Effector memory CD8-positive, alpha-beta T cell (primary cell): Measurements from ENCODE around the gene TRAPPC10.
A peak's percentile ranks its signal among the peaks of the same experiment; 100 is the strongest.
"Not testable (repeated sequence)": the region's sequence is repeated elsewhere in the genome, so short reads cannot be mapped to it uniquely, and the experiment has no call there.

Experiments
- ATAC-seq: fragments of 150-1000 bp; cut with Tn5 transposase; replicated peaks from 2 replicates; pipeline ENCODE4 v1.10.0; 2021; ENCODE audit warnings: mild to moderate bottlenecking, moderate library complexity
- DNase-seq, 3 experiments: peaks; one replicate each; pipeline ENCODE4 v3.0.0; 2021
- H3K27ac Mint-ChIP-seq, 2 donors: one replicate each; pipeline ENCODE4 v1.8.0; 2022; ENCODE audit warnings: mild to moderate bottlenecking in 2 of 2, mixed read lengths in 2 of 2, moderate library complexity in 2 of 2
- H3K27me3 Mint-ChIP-seq, 2 donors: one replicate each; pipeline ENCODE4 v1.8.0; 2022; ENCODE audit warnings: mixed read lengths in 2 of 2
- H3K36me3 Mint-ChIP-seq: one replicate; pipeline ENCODE4 v1.8.0; 2022; ENCODE audit warnings: mild to moderate bottlenecking, moderate library complexity, mixed read lengths; ENCODE audit not compliant: insufficient read depth
- H3K4me1 Mint-ChIP-seq, 2 donors: one replicate each; pipeline ENCODE4 v1.8.0; 2022; ENCODE audit warnings: low read depth in 2 of 2, mixed read lengths in 2 of 2
- H3K4me3 Mint-ChIP-seq, 2 donors: one replicate each; pipeline ENCODE4 v1.8.0; 2022; ENCODE audit warnings: mild to moderate bottlenecking in 2 of 2, mixed read lengths in 2 of 2, moderate library complexity in 2 of 2
- H3K9me3 Mint-ChIP-seq, 2 donors: one replicate each; pipeline ENCODE4 v1.8.0; 2022; ENCODE audit warnings: mixed read lengths in 2 of 2

The TRAPPC10 gene

GRCh38 chr21:44155231-44155993, 143.3 kb downstream of the TRAPPC10 start:
- not testable (repeated sequence) for H3K4me1 Mint-ChIP-seq
- DNase-seq (peak in 1 of 3 experiments; percentile 5), ATAC-seq (peak; percentile 23)

DNA sequence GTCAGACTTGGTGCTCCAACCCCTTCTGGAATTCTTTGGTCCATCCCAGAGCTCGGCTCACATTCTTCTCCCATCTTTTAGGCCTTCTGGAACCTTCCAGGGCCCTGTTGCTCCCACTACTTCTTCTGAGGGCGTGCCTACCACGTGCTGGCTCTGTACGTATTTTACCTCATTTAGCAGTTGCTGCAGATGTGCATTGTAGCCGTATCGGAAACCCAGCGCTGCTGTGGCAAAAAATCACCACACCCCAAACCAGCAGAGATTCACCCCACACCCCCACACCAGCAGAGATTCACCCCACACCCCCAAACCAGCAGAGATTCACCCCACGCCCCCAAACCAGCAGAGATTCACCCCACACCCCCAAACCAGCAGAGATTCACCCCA, 143.9 kb downstream of the TRAPPC10 start:
- H3K36me3 Mint-ChIP-seq, H3K27ac Mint-ChIP-seq, DNase-seq, H3K27me3 Mint-ChIP-seq, H3K4me3 Mint-ChIP-seq, H3K9me3 Mint-ChIP-seq, H3K4me1 Mint-ChIP-seq: not testable (repeated sequence)
- ATAC-seq: peak; percentile 58

More at GRCh38 chr21:44155231-44155993, 143.3 kb downstream of the TRAPPC10 start:
- not testable (repeated sequence) for H3K4me3 Mint-ChIP-seq, H3K9me3 Mint-ChIP-seq, H3K36me3 Mint-ChIP-seq, H3K27ac Mint-ChIP-seq, H3K27me3 Mint-ChIP-seq
